ENCODE measurements around the gene APBB2. TPM values are rescaled to one million over a fixed set of nuclear protein-coding genes. Genes with fewer than 3 reads are reported as not detected.

Gene APBB2
- total RNA-seq, 1 experiment from 2014 or later: 17.7 TPM

GRCh38 chr4:40969501-40969900 is 244.8 kb downstream of the APBB2 start:
- no TSS peak for BruUV-seq (replicated peaks)
- Mint-ChIP-seq H3K4me3 (ENCODE audit: low read depth, unreplicated experiment) (no peak overlapping the region), H3K27me3 (ENCODE audit: unreplicated experiment) (no peaks in the 10 kb centered on the region), H3K36me3 (ENCODE audit: insufficient read depth, unreplicated experiment) (no peaks in the 10 kb centered on the region), H3K9me3 (ENCODE audit: low read depth, unreplicated experiment) (no peaks in the 10 kb centered on the region), H3K4me1 (ENCODE audit: low read depth, unreplicated experiment) (no peaks in the 10 kb centered on the region), H3K27ac (ENCODE audit: unreplicated experiment) (no peak overlapping the region)
- no peak for TF ChIP-seq CTCF (IDR thresholded peaks at IDR 0.05; ENCODE audit: unreplicated experiment)
- CTCF ChIA-PET: no interaction called here
- intact Hi-C loops (cut with micrococcal nuclease; ENCODE audit: unreplicated experiment): no loop called here
- no peak for DNase-seq

GRCh38 chr4:40967550-40967949 is 246.8 kb downstream of the APBB2 start:
- no peak overlapping the region for H3K4me3 Mint-ChIP-seq (ENCODE audit: low read depth, unreplicated experiment)
- no peak for TF ChIP-seq CTCF (IDR thresholded peaks at IDR 0.05; ENCODE audit: unreplicated experiment)
- no peaks in the 10 kb centered on the region for H3K9me3 Mint-ChIP-seq (ENCODE audit: low read depth, unreplicated experiment)
- H3K4me1 Mint-ChIP-seq (ENCODE audit: low read depth, unreplicated experiment): no peaks in the 10 kb centered on the region
- H3K27ac Mint-ChIP-seq (ENCODE audit: unreplicated experiment): no peak overlapping the region
- DNase-seq: no peak
- intact Hi-C loops (cut with micrococcal nuclease; ENCODE audit: unreplicated experiment): no loop called here
- BruUV-seq (replicated peaks): no TSS peak
- H3K27me3 Mint-ChIP-seq (ENCODE audit: unreplicated experiment): no peaks in the 10 kb centered on the region
- H3K36me3 Mint-ChIP-seq (ENCODE audit: insufficient read depth, unreplicated experiment): no peaks in the 10 kb centered on the region
- CTCF ChIA-PET: no interaction called here

GRCh38 chr4:40966091-40966490 is 248.3 kb downstream of the APBB2 start:
- no peak for TF ChIP-seq CTCF (IDR thresholded peaks at IDR 0.05; ENCODE audit: unreplicated experiment)
- no peaks in the 10 kb centered on the region for H3K4me1 Mint-ChIP-seq (ENCODE audit: low read depth, unreplicated experiment)
- no TSS peak for BruUV-seq (replicated peaks)
- no peak for DNase-seq
- H3K27me3 Mint-ChIP-seq (ENCODE audit: unreplicated experiment): no peaks in the 10 kb centered on the region
- no peaks in the 10 kb centered on the region for H3K9me3 Mint-ChIP-seq (ENCODE audit: low read depth, unreplicated experiment)
- H3K4me3 Mint-ChIP-seq (ENCODE audit: low read depth, unreplicated experiment): no peak overlapping the region
- H3K27ac Mint-ChIP-seq (ENCODE audit: unreplicated experiment): no peak overlapping the region
- CTCF ChIA-PET: no interaction called here
- intact Hi-C loops (cut with micrococcal nuclease; ENCODE audit: unreplicated experiment): no loop called here
- no peaks in the 10 kb centered on the region for H3K36me3 Mint-ChIP-seq (ENCODE audit: insufficient read depth, unreplicated experiment)

- DNase-seq: no peak
- H3K36me3 Mint-ChIP-seq (ENCODE audit: insufficient read depth, unreplicated experiment): no peaks in the 10 kb centered on the region
- H3K4me1 Mint-ChIP-seq (ENCODE audit: low read depth, unreplicated experiment): no peaks in the 10 kb centered on the region
- CTCF ChIA-PET: no interaction called here
- no peak for TF ChIP-seq CTCF (IDR thresholded peaks at IDR 0.05; ENCODE audit: unreplicated experiment)
- H3K4me3 Mint-ChIP-seq (ENCODE audit: low read depth, unreplicated experiment): no peak overlapping the region
- no peaks in the 10 kb centered on the region for H3K27me3 Mint-ChIP-seq (ENCODE audit: unreplicated experiment)
- no peaks in the 10 kb centered on the region for H3K9me3 Mint-ChIP-seq (ENCODE audit: low read depth, unreplicated experiment)
- intact Hi-C loops (cut with micrococcal nuclease; ENCODE audit: unreplicated experiment): no loop called here
- no TSS peak for BruUV-seq (replicated peaks)
- H3K27ac Mint-ChIP-seq (ENCODE audit: unreplicated experiment): no peak overlapping the region
These were observed 250.4 kb downstream of the APBB2 start for GRCh38 chr4:40963897-40964478.
